ENCODE data around the gene LRRC28. TPM values are rescaled to one million over a fixed set of nuclear protein-coding genes. Genes with fewer than 3 reads are reported as not detected.
"Not testable (repeated sequence)": the region's sequence is repeated elsewhere in the genome, so short reads cannot be mapped to it uniquely, and the experiment has no call there.

LRRC28 gene
- total and polyA plus RNA-seq, 2 donors (not counting 1 experiment from before 2014, with no cell fraction given): 20.1 to 23.8 TPM

GRCh38 chr15:99232740-99233139 lies 18.5 kb upstream of the LRRC28 start:
- DNase-seq (ENCODE audit: low read depth in 2 of 2): no peak
- no peaks in the 10 kb centered on the region for H3K9me3 ChIP-seq (ENCODE audit: control insufficient read depth, insufficient read depth, low read depth, low read length)
- H3K27ac ChIP-seq (ENCODE audit: insufficient read depth, low read length): no peak overlapping the region
- no peak overlapping the region for H3K9ac ChIP-seq (ENCODE audit: insufficient read depth, low read length)
- no peak for TF ChIP-seq EZH2 (IDR thresholded peaks at IDR 0.05; ENCODE audit: low read length, missing control alignments)
- no peak for TF ChIP-seq CTCF (conservative IDR thresholded peaks at IDR 0.05 in 1 of 2, IDR thresholded peaks at IDR 0.05 in 1 of 2; ENCODE audit: low read depth in 1 of 2, low read length in 2 of 2)
- no peak overlapping the region for H3K4me3 ChIP-seq (replicated peaks in 1 of 4; ENCODE audit: control extremely low read depth in 1 of 4, insufficient read depth in 1 of 4, low read depth in 3 of 4, low read length in 4 of 4)
- H3K36me3 ChIP-seq (ENCODE audit: control insufficient read depth, insufficient read depth, low read length): peaks cover 2% of the 10 kb centered on the region
- H3K27me3 ChIP-seq (ENCODE audit: control insufficient read depth, insufficient read depth, low read length): no peaks in the 10 kb centered on the region
- no peaks in the 10 kb centered on the region for H3K79me2 ChIP-seq (ENCODE audit: control insufficient read depth, insufficient read depth, low read length)
- H3K4me2 ChIP-seq (ENCODE audit: extremely low read depth, insufficient read depth, low read length): no peak overlapping the region
- H4K20me1 ChIP-seq (ENCODE audit: control insufficient read depth, extremely low read depth, insufficient read depth, low read length): no peaks in the 10 kb centered on the region
- no peaks in the 10 kb centered on the region for H3K4me1 ChIP-seq (ENCODE audit: control insufficient read depth, extremely low read depth, insufficient read depth, low read length)
- H2AFZ ChIP-seq (ENCODE audit: low read length): no peak overlapping the region

DNA sequence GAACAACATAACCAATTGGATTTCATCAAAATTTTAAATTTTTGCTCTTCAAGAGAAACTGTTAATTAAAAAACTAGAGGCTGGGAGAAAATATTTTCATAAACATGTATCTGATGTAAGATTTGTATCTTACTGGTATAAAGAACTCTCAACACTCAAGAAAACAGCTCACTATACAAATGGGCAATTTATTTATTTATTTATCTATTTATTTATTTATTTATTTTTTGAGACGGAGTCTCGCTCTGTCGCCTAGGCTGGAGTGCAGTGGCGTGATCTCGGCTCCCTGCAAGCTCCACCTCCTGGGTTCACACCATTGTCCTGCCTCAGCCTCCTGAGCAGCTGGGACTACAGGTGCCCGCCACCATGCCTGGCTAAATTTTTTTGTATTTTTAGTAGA lies 17.1 kb upstream of the LRRC28 start:
- not testable (repeated sequence) for H3K27me3 ChIP-seq (ENCODE audit: control insufficient read depth, insufficient read depth, low read length); H3K9me3 ChIP-seq (ENCODE audit: control insufficient read depth, insufficient read depth, low read depth, low read length); H2AFZ ChIP-seq (ENCODE audit: low read length); DNase-seq (ENCODE audit: low read depth in 2 of 2); H4K20me1 ChIP-seq (ENCODE audit: control insufficient read depth, extremely low read depth, insufficient read depth, low read length); H3K4me1 ChIP-seq (ENCODE audit: control insufficient read depth, extremely low read depth, insufficient read depth, low read length); H3K9ac ChIP-seq (ENCODE audit: insufficient read depth, low read length); H3K79me2 ChIP-seq (ENCODE audit: control insufficient read depth, insufficient read depth, low read length); H3K27ac ChIP-seq (ENCODE audit: insufficient read depth, low read length); H3K4me3 ChIP-seq (replicated peaks in 1 of 4; ENCODE audit: control extremely low read depth in 1 of 4, insufficient read depth in 1 of 4, low read depth in 3 of 4, low read length in 4 of 4); H3K4me2 ChIP-seq (ENCODE audit: extremely low read depth, insufficient read depth, low read length); H3K36me3 ChIP-seq (ENCODE audit: control insufficient read depth, insufficient read depth, low read length)

DNA sequence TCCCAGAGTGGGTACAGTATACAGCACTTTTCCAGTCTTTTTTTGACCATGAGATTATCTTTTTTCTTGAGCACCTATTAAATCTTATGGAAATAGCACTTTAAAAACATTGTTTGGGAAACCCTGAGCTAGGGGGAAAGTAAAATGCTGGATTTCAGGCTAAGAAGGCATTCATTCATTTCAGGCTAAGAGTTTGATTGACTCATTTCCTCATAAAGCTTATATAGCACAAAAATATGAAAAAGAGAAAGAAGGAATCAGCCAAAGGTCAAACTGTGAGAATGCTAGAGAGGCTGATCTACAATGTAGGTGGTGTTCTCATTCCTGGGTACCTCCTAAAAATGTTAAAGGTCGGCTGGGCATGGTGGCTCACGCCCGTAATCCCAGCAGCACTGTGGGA lies 12.4 kb upstream of the LRRC28 start:
- TF ChIP-seq CTCF (conservative IDR thresholded peaks at IDR 0.05 in 1 of 2, IDR thresholded peaks at IDR 0.05 in 1 of 2; ENCODE audit: low read depth in 1 of 2, low read length in 2 of 2) (no peak), EZH2 (IDR thresholded peaks at IDR 0.05; ENCODE audit: low read length, missing control alignments) (no peak)
- Histone ChIP-seq H3K27ac (ENCODE audit: insufficient read depth, low read length) (no peak overlapping the region), H3K9me3 (ENCODE audit: control insufficient read depth, insufficient read depth, low read depth, low read length) (no peaks in the 10 kb centered on the region), H2AFZ (ENCODE audit: low read length) (no peak overlapping the region), H4K20me1 (ENCODE audit: control insufficient read depth, extremely low read depth, insufficient read depth, low read length) (no peaks in the 10 kb centered on the region), H3K36me3 (ENCODE audit: control insufficient read depth, insufficient read depth, low read length) (peaks cover 1% of the 10 kb centered on the region), H3K27me3 (ENCODE audit: control insufficient read depth, insufficient read depth, low read length) (no peaks in the 10 kb centered on the region), H3K4me2 (ENCODE audit: extremely low read depth, insufficient read depth, low read length) (no peak overlapping the region), H3K4me3 (replicated peaks in 1 of 4; ENCODE audit: control extremely low read depth in 1 of 4, insufficient read depth in 1 of 4, low read depth in 3 of 4, low read length in 4 of 4) (no peak overlapping the region), H3K79me2 (ENCODE audit: control insufficient read depth, insufficient read depth, low read length) (peaks cover 2% of the 10 kb centered on the region), H3K4me1 (ENCODE audit: control insufficient read depth, extremely low read depth, insufficient read depth, low read length) (peaks cover 2% of the 10 kb centered on the region), H3K9ac (ENCODE audit: insufficient read depth, low read length) (no peak overlapping the region)
- no peak for DNase-seq (ENCODE audit: low read depth in 2 of 2)
